Retinal pigment epithelial cell (primary cell): ENCODE results near the gene ATP5PB.

Experiments used
- DNase-seq: peaks from one replicate; pipeline ENCODE4 v3.0.0-alpha.2; 2010; ENCODE audit warnings: low read depth
- H3K4me3 ChIP-seq: 2 replicates; pipeline ENCODE4 v1.5.1; 2011; ENCODE audit warnings: mild to moderate bottlenecking, low read length, control low read depth, moderate library complexity
- TF ChIP-seq, protein P1 (sequence below): conservative IDR thresholded peaks from 2 replicates; pipeline ENCODE4 v1.5.1; 2011; ENCODE audit warnings: low read depth, low read length, control low read depth, inconsistent platforms

The ATP5PB gene

DNA sequence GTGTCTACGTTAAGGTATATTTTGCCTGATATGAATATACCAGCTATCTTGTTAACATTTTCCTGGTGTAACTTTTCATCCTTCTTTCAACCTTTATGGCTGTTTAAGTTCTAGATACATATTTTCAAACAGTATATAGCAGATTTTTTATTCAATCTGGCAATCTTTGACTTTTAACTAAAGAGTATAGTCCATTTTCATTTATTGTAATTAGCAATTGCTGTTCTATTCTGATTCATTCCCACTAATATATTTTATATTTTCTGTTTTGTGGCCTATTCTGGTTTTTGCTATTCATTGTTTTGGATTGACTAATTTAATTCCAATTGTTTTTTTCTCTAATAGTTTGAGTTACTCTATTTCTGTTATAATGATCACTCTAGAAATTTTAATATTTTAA lies 17.2 kb downstream of the ATP5PB start:
- TF ChIP-seq, protein P1, sequence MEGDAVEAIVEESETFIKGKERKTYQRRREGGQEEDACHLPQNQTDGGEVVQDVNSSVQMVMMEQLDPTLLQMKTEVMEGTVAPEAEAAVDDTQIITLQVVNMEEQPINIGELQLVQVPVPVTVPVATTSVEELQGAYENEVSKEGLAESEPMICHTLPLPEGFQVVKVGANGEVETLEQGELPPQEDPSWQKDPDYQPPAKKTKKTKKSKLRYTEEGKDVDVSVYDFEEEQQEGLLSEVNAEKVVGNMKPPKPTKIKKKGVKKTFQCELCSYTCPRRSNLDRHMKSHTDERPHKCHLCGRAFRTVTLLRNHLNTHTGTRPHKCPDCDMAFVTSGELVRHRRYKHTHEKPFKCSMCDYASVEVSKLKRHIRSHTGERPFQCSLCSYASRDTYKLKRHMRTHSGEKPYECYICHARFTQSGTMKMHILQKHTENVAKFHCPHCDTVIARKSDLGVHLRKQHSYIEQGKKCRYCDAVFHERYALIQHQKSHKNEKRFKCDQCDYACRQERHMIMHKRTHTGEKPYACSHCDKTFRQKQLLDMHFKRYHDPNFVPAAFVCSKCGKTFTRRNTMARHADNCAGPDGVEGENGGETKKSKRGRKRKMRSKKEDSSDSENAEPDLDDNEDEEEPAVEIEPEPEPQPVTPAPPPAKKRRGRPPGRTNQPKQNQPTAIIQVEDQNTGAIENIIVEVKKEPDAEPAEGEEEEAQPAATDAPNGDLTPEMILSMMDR: no peak
- H3K4me3 ChIP-seq: no peak overlapping the region
- DNase-seq: no peak

DNA sequence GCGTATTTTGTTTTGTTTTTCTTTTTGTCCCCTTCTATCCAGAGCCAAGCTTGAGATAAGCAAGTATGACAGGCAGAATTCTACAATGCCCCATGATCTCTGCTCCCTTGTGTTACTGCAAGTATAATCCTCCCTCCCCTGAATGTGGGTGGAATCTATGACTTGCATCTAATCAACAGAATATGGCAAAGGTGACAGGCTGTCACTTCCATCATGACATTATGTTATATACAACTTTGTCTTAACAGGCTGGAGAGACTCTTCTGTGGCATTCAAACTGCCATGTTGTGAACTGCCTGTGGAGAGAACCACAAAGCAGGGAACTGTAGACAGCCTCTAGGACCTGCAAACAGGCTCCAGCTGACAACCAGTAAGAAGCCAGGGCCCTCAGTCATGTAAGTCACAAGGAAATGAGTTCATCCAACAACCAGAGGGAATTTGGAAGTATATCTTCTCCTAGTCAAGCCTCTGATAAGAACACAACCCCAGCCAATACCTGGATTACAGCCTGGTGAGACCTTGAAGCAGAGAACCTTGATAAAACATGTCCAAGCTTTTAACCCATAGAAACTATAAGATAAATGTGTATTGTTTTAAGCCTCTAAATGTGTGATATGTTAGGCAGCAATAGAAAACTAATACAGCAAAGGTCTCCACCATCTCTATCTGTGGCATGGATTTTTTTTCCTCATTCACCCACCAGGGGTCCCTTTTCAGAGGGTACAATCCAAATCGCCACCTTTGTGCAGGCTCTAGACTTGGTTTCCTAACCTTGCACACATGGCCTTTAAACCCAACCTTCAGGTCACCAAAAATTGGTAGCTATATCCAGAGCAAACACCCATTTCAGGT lies 18.8 kb downstream of the ATP5PB start:
- no peak for DNase-seq
- TF ChIP-seq, protein P1: no peak
- no peak overlapping the region for H3K4me3 ChIP-seq

DNA sequence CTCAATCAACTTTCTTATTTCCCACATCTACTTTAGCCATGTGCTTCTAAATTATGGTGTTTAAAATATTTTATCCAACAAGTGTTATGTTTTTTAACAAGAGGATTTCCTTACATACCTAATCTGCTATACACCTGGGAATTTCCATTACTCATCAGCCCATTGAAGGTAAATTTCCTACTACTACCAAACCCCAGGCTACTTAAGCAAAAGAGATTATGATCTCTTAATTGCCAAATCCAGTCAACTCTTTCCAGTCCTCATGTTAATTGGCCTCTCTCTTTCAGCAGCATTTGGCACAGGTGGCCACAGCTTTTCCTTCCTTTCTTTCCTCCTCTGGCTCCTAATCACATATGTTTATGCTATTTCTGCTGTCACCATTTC lies 19.4 kb downstream of the ATP5PB start:
- TF ChIP-seq, protein P1: no peak
- no peak for DNase-seq
- no peak overlapping the region for H3K4me3 ChIP-seq

DNA sequence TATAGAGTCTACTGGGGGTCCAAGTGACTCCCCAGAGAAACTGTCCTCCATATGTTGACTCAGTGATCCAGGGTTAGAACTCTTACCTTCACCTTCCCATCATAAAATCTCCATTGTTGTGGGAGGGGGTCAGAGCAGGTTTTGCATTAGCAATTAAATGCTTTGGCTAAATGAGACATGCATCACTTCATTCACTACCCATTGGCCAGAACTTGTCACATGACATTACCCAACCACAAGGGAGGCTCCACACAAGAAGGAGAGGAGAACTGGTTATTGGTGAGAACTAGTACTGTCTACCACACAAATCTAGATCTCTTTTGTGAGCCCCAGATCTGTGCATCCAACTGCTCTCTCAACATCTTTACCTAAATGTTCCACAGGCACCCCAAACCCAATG lies 20.3 kb downstream of the ATP5PB start:
- DNase-seq: no peak
- H3K4me3 ChIP-seq: no peak overlapping the region
- TF ChIP-seq, protein P1: no peak

DNA sequence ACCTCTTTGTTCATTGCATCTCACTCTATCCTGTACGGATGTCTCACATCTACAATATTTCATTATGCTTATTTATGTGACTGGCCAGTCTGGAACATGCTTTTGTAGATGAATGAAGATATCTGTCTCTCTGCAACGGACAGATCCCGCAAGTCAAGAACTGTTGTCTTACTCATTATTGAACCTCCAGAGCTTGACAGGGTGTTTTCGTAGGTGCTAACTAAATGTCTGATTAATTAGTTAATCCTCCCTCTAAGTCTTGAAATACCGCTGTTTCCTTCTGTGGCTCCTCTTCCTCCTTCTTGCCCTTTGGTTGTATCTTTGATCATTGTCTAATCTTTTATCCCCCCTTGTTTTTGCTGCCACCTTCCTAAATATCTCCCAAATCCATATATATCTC lies 21.3 kb downstream of the ATP5PB start:
- no peak for DNase-seq
- TF ChIP-seq, protein P1: no peak
- H3K4me3 ChIP-seq: no peak overlapping the region

DNA sequence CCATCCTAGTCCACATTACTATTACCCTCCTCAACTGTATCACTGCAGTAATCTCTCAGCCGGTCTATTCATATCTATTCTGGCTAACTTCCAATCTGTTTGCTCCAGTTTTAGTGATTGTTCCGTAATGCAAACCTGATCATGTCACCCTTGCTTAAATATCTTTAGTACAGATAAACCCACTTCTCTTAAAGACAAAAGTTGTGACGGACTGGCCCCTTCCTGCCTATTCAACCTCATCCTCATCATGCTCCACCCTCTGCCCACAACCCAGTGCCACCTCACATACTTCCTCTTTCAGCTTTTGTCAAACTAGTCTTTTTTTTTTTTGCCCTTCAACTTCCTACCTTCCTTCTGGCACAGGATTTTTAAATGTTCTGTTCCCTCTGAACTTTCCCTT lies 21.7 kb downstream of the ATP5PB start:
- DNase-seq: no peak
- no peak overlapping the region for H3K4me3 ChIP-seq
- TF ChIP-seq, protein P1: no peak

DNA sequence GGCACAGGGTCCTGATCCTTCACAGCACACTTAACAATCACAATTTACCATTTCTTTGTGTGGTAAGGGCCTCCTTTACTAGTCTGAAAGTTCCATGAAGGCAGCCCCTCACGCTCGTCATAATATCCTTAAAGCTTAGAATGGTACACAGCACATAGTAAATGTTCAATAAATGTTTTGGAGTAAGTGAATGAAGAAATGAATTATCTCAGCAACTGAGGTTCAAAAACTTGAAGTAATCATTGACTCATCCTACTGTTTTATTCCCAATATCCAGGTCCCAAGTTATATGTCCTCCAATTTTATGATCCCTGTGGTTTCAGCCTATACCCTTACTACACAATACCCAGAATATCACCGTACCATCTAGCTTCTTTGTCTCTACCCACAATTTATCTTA lies 22.3 kb downstream of the ATP5PB start:
- H3K4me3 ChIP-seq: no peak overlapping the region
- no peak for DNase-seq

More for the DNA sequence above, 22.3 kb downstream of the ATP5PB start:
- TF ChIP-seq, protein P1: no peak
